HFF-Myc (cell line): ENCODE data around the gene XRCC1.
A peak's percentile ranks its signal among the peaks of the same experiment; 100 is the strongest.

Experiments
- DNase-seq: peaks from one replicate; pipeline ENCODE4 v3.0.0-alpha.2; 2011; ENCODE audit warnings: low read depth; ENCODE audit errors: extremely low read depth
- H3K4me3 ChIP-seq: replicated peaks from 2 replicates; pipeline ENCODE4 v1.5.1; 2011; ENCODE audit warnings: low read depth, mild to moderate bottlenecking, control low read depth, low read length
- TF ChIP-seq, protein P1 (sequence below): IDR thresholded peaks from 2 replicates; pipeline ENCODE4 v1.5.1; 2012; ENCODE audit warnings: mild to moderate bottlenecking, low read depth, low read length, control low read depth; ENCODE audit errors: missing control alignments

Gene XRCC1

DNA sequence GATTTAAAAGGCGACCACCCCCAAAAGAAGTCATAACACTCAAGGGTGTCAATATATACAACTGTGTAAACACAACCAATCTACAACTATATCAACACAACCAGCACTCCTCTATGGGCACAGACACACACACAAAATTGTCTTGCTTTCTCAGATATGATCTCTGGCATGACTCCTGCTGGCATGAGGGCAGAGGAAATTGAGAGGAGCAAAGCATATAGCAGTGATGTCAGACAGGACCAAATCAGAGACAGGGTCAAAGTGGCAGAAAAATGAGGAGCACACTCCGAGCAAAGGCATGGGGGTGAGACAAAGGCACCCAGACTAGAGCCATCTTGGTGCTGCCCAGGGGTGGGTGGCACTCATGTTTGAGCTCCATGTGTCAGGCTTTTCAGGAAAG is 11.0 kb upstream of the XRCC1 start:
- H3K4me3 ChIP-seq: no peak overlapping the region
- TF ChIP-seq, protein P1, sequence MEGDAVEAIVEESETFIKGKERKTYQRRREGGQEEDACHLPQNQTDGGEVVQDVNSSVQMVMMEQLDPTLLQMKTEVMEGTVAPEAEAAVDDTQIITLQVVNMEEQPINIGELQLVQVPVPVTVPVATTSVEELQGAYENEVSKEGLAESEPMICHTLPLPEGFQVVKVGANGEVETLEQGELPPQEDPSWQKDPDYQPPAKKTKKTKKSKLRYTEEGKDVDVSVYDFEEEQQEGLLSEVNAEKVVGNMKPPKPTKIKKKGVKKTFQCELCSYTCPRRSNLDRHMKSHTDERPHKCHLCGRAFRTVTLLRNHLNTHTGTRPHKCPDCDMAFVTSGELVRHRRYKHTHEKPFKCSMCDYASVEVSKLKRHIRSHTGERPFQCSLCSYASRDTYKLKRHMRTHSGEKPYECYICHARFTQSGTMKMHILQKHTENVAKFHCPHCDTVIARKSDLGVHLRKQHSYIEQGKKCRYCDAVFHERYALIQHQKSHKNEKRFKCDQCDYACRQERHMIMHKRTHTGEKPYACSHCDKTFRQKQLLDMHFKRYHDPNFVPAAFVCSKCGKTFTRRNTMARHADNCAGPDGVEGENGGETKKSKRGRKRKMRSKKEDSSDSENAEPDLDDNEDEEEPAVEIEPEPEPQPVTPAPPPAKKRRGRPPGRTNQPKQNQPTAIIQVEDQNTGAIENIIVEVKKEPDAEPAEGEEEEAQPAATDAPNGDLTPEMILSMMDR: no peak
- DNase-seq: no peak

GRCh38 chr19:43584484-43584883 is 9.2 kb upstream of the XRCC1 start:
- no peak for DNase-seq
- TF ChIP-seq, protein P1: no peak
- no peak overlapping the region for H3K4me3 ChIP-seq

GRCh38 chr19:43582495-43582894 is 7.2 kb upstream of the XRCC1 start:
- DNase-seq: no peak
- no peak overlapping the region for H3K4me3 ChIP-seq
- TF ChIP-seq, protein P1: no peak

DNA sequence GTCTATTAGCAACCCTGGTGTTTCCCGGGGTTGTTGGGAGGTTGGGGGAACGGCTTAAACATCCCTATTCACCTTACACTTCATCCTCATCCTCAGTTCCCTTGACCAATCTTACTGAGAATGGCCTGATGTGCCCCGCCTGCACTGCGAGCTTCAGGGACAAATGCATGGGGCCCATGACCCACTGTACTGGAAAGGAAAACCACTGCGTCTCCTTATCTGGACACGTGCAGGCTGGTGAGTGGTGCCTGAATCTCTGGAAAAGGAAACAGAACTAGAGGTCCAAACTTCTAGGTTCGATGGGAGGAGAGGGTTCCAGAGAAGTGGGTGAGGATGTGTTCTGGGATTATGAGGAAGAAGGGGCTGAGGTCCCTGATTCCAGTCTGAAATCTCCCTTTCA is 6.1 kb upstream of the XRCC1 start:
- peak overlapping the region; percentile 55 for H3K4me3 ChIP-seq
- TF ChIP-seq, protein P1: no peak
- DNase-seq: no peak

DNA sequence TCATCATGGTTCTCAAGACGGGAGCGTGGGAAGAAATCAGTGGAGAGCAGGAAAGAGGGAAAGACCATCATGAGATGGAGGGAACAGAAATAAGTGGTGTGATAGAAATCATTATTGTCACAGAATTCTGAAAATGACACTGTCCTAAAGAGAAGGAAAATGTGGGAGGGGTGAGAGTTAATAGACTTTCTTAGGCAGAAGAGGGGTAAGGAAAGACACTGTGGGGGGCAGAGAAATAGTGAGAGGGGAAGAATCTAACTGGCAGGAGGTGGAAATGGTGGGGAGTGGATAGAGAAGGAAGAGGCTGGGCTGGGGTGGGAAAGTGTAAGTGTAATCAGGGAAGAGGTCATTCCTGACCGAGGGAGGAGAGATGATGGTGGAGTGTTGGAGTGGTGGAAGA is 3.5 kb upstream of the XRCC1 start:
- H3K4me3 ChIP-seq: no peak overlapping the region
- DNase-seq: no peak
- TF ChIP-seq, protein P1: no peak

- TF ChIP-seq, protein P1: no peak
- no peak for DNase-seq
- H3K4me3 ChIP-seq: peak overlapping the region; percentile 93
Measured at GRCh38 chr19:43575955-43576878, 890 bp upstream of the XRCC1 start.
